Memory B cell (primary cell): ENCODE results near the gene BCL2L15.
A peak's percentile ranks its signal among the peaks of the same experiment; 100 is the strongest.

Experiments
- ATAC-seq: fragments of 150-1000 bp; cut with Tn5 transposase; 2 replicates; pipeline ENCODE4 v1.10.0; 2021; ENCODE audit warnings: low read depth, mild to moderate bottlenecking, moderate library complexity
- DNase-seq, 2 donors: peaks; one replicate each; pipeline ENCODE4 v3.0.0; 2022; ENCODE audit warnings: low spot score in 2 of 2
- H3K27ac Mint-ChIP-seq: one replicate; pipeline ENCODE4 v1.8.0; 2022; ENCODE audit warnings: mild to moderate bottlenecking, moderate library complexity, mixed read lengths
- H3K27me3 Mint-ChIP-seq: one replicate; pipeline ENCODE4 v1.8.0; 2022; ENCODE audit warnings: mixed read lengths
- H3K36me3 Mint-ChIP-seq: one replicate; pipeline ENCODE4 v1.8.0; 2022; ENCODE audit warnings: mild to moderate bottlenecking, mixed read lengths
- H3K4me1 Mint-ChIP-seq: one replicate; pipeline ENCODE4 v1.8.0; 2022; ENCODE audit warnings: mixed read lengths
- H3K4me3 Mint-ChIP-seq: one replicate; pipeline ENCODE4 v1.8.0; 2022; ENCODE audit warnings: mild to moderate bottlenecking, moderate library complexity, mixed read lengths
- H3K9me3 Mint-ChIP-seq: one replicate; pipeline ENCODE4 v1.8.0; 2022; ENCODE audit warnings: mixed read lengths

The BCL2L15 gene

DNA sequence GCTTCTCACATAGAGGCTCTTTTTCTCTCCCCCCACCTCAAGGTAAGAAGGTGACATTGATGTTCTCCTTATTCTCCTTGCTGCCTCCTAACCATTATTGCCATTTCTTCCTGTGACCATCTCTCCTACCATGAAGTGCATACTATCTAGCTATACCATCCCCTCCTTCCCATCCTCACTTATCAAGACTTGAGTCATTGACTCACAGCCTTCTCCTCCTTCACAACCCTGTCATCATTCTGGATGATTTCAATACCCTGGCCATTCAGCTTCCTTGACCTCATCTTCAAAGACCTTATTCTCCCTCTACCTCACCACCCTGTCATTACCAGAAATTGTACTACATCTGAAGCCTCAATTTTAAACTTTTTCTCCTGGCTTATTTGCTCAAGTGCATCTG, 30.9 kb upstream of the BCL2L15 start:
- Mint-ChIP-seq H3K27ac (no peak overlapping the region), H3K4me3 (no peak overlapping the region), H3K4me1 (peaks cover 8% of the 10 kb centered on the region), H3K36me3 (peaks cover 4% of the 10 kb centered on the region), H3K9me3 (no peaks in the 10 kb centered on the region), H3K27me3 (no peaks in the 10 kb centered on the region)
- no peak for DNase-seq
- ATAC-seq, result no peak

GRCh38 chr1:113917400-113918082, 30.2 kb upstream of the BCL2L15 start:
- Mint-ChIP-seq H3K4me1 (peaks cover 8% of the 10 kb centered on the region), H3K9me3 (no peaks in the 10 kb centered on the region), H3K4me3 (no peak overlapping the region), H3K27ac (no peak overlapping the region), H3K36me3 (peaks cover 4% of the 10 kb centered on the region), H3K27me3 (no peaks in the 10 kb centered on the region)
- ATAC-seq, result no peak
- DNase-seq, result no peak

- H3K36me3 Mint-ChIP-seq, result peaks cover 4% of the 10 kb centered on the region
- H3K27ac Mint-ChIP-seq, result no peak overlapping the region
- DNase-seq (no peak), ATAC-seq (no peak)
- no peaks in the 10 kb centered on the region for H3K27me3 Mint-ChIP-seq
- no peaks in the 10 kb centered on the region for H3K9me3 Mint-ChIP-seq
- no peak overlapping the region for H3K4me3 Mint-ChIP-seq
- H3K4me1 Mint-ChIP-seq, result peaks cover 8% of the 10 kb centered on the region
These were observed 29.6 kb upstream of the BCL2L15 start for GRCh38 chr1:113916974-113917373.

DNA sequence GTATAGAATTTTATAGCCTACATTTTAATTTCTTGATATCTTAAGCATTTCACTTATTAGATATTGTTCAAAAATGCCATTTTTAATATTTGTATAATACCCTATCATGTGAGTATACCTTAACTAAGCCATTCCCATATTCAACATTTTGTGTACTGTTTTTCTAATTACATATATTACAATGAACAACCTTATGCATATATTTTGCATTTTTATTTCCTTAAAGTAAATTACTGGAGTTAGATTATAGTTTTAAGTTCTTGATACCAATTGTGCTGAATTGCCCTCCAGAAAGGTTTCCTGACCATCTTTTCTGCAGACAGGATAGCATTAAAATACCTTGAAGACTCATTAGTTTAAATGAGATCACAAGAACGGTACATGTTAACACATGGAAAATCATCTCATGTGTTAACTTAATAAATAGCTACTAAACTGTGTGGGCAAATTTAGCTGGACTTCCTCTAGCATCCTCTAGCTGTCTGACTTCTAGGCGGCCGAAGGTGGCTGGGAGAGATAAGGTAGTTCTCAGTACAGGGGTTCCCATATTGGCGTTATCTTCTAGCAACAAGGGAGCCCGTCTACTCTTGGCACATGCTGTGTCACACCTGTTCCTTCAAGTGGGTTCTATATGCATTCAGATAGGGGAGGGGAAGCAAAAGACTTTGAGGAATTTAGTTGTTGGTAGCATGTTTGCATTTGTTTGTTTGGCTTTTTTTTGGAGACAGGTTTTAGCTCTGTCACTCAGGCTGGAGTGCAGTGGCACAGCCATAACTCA, 26.7 kb upstream of the BCL2L15 start:
- Mint-ChIP-seq H3K27me3 (no peaks in the 10 kb centered on the region), H3K27ac (no peak overlapping the region), H3K9me3 (no peaks in the 10 kb centered on the region), H3K4me1 (peaks cover 8% of the 10 kb centered on the region), H3K4me3 (no peak overlapping the region), H3K36me3 (peaks cover 15% of the 10 kb centered on the region)
- ATAC-seq, result no peak
- no peak for DNase-seq

DNA sequence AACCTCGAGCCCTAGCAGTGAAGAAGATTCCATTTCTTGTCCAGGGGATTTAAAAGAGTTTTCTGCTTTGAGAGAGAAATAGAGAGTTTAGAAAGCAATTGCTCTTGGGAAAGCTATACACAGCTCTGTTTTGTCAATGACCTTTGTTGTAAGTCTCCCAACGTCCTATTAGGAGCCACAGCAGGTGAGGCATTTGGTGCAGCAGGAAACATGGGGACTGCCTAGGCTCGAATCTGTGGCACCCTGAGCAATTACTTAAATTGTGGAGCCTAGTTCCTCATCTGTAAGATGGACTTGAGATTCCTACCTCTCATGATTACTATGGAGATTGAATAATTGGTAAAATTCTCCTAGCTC, 25.9 kb upstream of the BCL2L15 start:
- ATAC-seq (no peak), DNase-seq (no peak)
- H3K9me3 Mint-ChIP-seq, result no peaks in the 10 kb centered on the region
- H3K27ac Mint-ChIP-seq, result no peak overlapping the region
- H3K27me3 Mint-ChIP-seq, result no peaks in the 10 kb centered on the region
- H3K36me3 Mint-ChIP-seq, result peaks cover 15% of the 10 kb centered on the region
- H3K4me3 Mint-ChIP-seq, result no peak overlapping the region
- peaks cover 11% of the 10 kb centered on the region for H3K4me1 Mint-ChIP-seq

DNA sequence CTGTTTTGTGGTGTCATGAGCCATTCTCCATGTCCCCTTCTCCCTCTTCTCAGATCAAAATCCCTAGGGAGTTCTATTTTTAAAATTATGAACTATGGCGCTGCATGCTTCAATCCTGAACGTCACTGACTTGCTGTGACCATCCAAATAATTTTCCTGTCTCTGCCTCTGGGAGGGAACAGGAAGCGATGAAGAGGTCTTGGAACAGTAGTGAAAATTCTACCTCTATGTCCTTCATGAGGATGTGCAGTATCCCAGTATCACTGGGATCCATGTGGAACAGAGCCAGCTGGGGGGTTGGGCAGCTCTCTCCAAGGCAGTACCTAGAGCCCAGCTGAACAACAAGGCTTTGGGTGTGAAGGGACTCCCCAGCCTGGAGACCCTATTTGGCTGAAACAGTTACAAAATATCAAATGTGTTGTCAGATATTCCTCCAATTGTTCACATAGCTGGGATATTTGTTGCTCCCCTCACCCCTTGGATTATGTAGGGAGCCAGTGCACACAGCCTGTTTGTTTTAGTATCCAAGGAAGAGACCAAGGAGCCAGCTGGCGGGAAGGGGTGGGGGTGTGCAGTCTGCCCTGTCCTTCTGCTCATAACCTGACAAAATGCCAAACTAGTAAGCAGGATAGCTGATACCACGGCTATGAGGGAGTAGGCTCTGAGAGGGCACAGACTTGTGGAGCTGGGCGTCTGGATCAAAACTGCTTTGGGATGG, 25.4 kb upstream of the BCL2L15 start:
- Mint-ChIP-seq H3K9me3 (no peaks in the 10 kb centered on the region), H3K27ac (no peak overlapping the region), H3K36me3 (peaks cover 18% of the 10 kb centered on the region), H3K27me3 (no peaks in the 10 kb centered on the region), H3K4me3 (no peak overlapping the region), H3K4me1 (peaks cover 9% of the 10 kb centered on the region)
- ATAC-seq (no peak), DNase-seq (no peak)

DNA sequence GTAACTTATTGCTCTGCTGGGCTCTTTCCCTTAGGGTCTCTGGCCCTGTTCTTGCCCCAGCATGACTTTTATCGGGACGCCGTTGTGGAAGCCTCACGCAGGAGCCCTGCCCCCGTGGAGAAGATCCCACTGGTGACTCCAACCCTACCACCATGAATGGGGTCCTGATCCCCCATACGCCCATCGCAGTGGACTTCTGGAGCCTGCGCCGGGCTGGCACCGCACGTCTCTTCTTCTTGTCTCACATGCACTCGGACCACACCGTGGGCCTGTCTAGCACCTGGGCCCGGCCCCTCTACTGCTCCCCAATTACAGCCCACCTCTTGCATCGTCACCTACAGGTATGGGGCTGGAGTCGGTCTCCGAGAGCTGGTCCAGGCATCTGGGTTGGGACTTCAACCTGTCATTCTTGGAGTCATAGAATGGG, 18.1 kb upstream of the BCL2L15 start:
- H3K36me3 Mint-ChIP-seq, result peaks cover 13% of the 10 kb centered on the region

GRCh38 chr1:113904674-113905434, 17.5 kb upstream of the BCL2L15 start, which contains the start of the genes AP4B1 and DCLRE1B:
AP4B1 (minus strand) TSS chr1:113904799; CDS start chr1:113904717, 82 bp downstream.
DCLRE1B (plus strand) TSS chr1:113905326; CDS start chr1:113905587, 261 bp downstream.
- Mint-ChIP-seq H3K9me3 (no peaks in the 10 kb centered on the region), H3K27me3 (no peaks in the 10 kb centered on the region), H3K4me1 (peaks cover 29% of the 10 kb centered on the region), H3K36me3 (peaks cover 12% of the 10 kb centered on the region), H3K4me3 (peak within 1 kb of the TSS; percentile 97), H3K27ac (peak within 1 kb of the TSS; percentile 98)
- peak; percentile 87 to 96 for DNase-seq
- peak; percentile 88 for ATAC-seq

More for the DNA sequence above, 18.1 kb upstream of the BCL2L15 start:
- DNase-seq (no peak), ATAC-seq (no peak)
- no peaks in the 10 kb centered on the region for H3K27me3 Mint-ChIP-seq
- no peaks in the 10 kb centered on the region for H3K9me3 Mint-ChIP-seq
- peak overlapping the region; percentile 98 for H3K27ac Mint-ChIP-seq
- H3K4me3 Mint-ChIP-seq, result peak overlapping the region; percentile 97
- H3K4me1 Mint-ChIP-seq, result peaks cover 29% of the 10 kb centered on the region

GRCh38 chr1:113904293-113904673, 16.9 kb upstream of the BCL2L15 start:
- Mint-ChIP-seq H3K27me3 (no peaks in the 10 kb centered on the region), H3K27ac (peak overlapping the region; percentile 98), H3K9me3 (no peaks in the 10 kb centered on the region), H3K36me3 (peaks cover 15% of the 10 kb centered on the region), H3K4me1 (peaks cover 29% of the 10 kb centered on the region), H3K4me3 (peak overlapping the region; percentile 97)
- ATAC-seq (peak; percentile 18), DNase-seq (peak in 1 of 2 donors; percentile 15)

- H3K27me3 Mint-ChIP-seq, result no peaks in the 10 kb centered on the region
- H3K4me3 Mint-ChIP-seq, result peak overlapping the region; percentile 97
- DNase-seq (peak; percentile 14 to 34), ATAC-seq (peak; percentile 37)
- peaks cover 18% of the 10 kb centered on the region for H3K36me3 Mint-ChIP-seq
- peaks cover 28% of the 10 kb centered on the region for H3K4me1 Mint-ChIP-seq
- no peaks in the 10 kb centered on the region for H3K9me3 Mint-ChIP-seq
- H3K27ac Mint-ChIP-seq, result peak overlapping the region; percentile 98
These were observed 16.3 kb upstream of the BCL2L15 start for GRCh38 chr1:113903501-113904292.

DNA sequence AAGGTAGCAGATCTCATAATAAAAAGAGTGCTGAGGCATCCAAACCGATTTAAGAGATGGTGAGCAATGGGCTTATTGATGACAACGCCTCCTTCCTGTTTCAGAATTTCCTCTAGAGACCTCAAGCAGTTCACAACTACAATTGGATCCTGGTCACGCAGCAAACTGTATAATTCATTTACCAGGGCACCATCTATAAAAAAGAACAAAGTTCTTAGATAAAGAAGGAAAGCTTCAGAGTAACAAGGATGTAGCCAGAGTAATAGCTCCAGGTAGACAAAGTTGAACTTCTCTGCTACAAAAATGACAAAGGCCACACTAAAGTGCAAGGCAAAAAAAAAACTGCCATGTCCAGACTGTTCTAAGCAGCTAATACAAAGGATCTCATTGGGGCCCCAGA, 13.8 kb upstream of the BCL2L15 start:
- DNase-seq, result no peak
- no peak for ATAC-seq
- Mint-ChIP-seq H3K4me1 (peaks cover 29% of the 10 kb centered on the region), H3K27me3 (no peaks in the 10 kb centered on the region), H3K36me3 (peaks cover 27% of the 10 kb centered on the region), H3K4me3 (no peak overlapping the region), H3K9me3 (no peaks in the 10 kb centered on the region), H3K27ac (peak overlapping the region; percentile 15)

DNA sequence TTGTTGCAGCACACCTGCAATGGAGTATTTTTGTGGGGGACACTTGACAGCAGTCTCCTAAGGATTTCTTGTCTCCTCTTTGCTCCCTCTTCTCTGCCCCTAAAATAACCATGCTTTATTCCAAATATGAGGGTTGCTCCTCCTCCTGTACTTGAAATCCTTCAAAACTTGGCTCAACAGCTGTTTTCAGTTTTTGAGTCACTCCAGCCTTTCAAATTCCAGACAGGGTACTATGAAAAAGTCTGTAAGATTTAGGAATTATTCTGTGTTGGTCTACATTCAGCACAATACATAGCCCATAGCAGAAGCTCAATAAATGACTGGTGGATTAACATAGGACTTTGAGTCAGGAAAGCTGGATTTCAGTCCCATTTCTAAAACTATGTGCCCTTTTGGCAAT, 11.7 kb upstream of the BCL2L15 start:
- H3K27ac Mint-ChIP-seq, result peak overlapping the region; percentile 60
- no peaks in the 10 kb centered on the region for H3K27me3 Mint-ChIP-seq
- ATAC-seq (no peak), DNase-seq (no peak)
- peaks cover 36% of the 10 kb centered on the region for H3K36me3 Mint-ChIP-seq
- no peak overlapping the region for H3K4me3 Mint-ChIP-seq
- peaks cover 24% of the 10 kb centered on the region for H3K4me1 Mint-ChIP-seq
- no peaks in the 10 kb centered on the region for H3K9me3 Mint-ChIP-seq

DNA sequence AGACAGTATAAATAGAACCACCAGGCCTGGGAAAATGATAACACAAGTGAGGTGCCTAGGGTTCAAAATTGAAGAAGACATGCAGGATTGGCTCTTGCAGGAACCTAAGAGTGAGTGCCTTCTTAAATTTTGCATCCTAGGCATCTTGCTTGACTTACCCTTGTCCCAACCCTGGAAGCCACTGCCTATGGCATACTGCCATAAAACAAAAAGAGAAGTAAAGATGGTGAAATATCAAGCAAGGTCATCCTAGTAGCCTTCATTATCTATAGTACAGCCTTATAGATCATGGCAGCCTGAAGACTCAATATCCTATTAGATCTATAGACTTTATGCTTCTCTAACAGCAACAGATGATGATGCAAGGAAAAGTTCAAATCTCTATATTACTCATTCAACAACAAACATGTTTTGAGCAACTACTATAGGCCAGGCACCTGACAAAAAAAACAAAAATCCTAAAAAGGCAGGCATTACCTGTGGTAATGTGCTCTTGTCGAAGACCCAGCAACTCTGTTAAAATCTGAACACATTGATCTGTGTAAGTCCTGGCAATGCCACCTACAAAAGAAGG, 10.9 kb upstream of the BCL2L15 start:
- no peaks in the 10 kb centered on the region for H3K9me3 Mint-ChIP-seq
- DNase-seq (no peak), ATAC-seq (no peak)
- no peaks in the 10 kb centered on the region for H3K27me3 Mint-ChIP-seq
- H3K4me1 Mint-ChIP-seq, result peaks cover 18% of the 10 kb centered on the region
- H3K27ac Mint-ChIP-seq, result peak overlapping the region; percentile 60
- H3K36me3 Mint-ChIP-seq, result peaks cover 39% of the 10 kb centered on the region
- no peak overlapping the region for H3K4me3 Mint-ChIP-seq
